Kidney (tissue), 14 donors: ENCODE measurements around the gene GAS6. TPM values are rescaled to one million over a fixed set of nuclear protein-coding genes. Genes with fewer than 3 reads are reported as not detected.

Experiments used
- DNase-seq, 5 donors: peaks; one replicate each; pipeline ENCODE4 v3.0.0-alpha.2; 2013 to 2020
- FAIRE-seq: peaks from 2 replicates; lab custom pipeline; 2012; peaks lifted over from hg19 to GRCh38; lab: Jason Lieb, UNC
- H3K27ac ChIP-seq, 2 donors: one replicate each; pipeline ENCODE4 v1.7.0; 2013; ENCODE audit warnings: low read depth in 2 of 2, low read length in 2 of 2, inconsistent platforms in 1 of 2
- H3K27me3 ChIP-seq: one replicate; pipeline ENCODE4 v1.7.1; 2013; ENCODE audit warnings: low read length, inconsistent platforms; ENCODE audit not compliant: control insufficient read depth, insufficient read depth
- H3K36me3 ChIP-seq, 3 donors: one replicate each; pipeline versions ENCODE4 v1.7.0 to v1.7.1; 2013; ENCODE audit warnings: low read length in 3 of 3, control low read depth in 1 of 3, inconsistent platforms in 1 of 3; ENCODE audit not compliant: insufficient read depth in 3 of 3, control insufficient read depth in 2 of 3
- H3K4me1 ChIP-seq, 3 donors: one replicate each; pipeline versions ENCODE4 v1.7.0 to v1.7.1; 2013; ENCODE audit warnings: low read length in 3 of 3, inconsistent platforms in 1 of 3, low read depth in 1 of 3; ENCODE audit not compliant: control insufficient read depth in 2 of 3, insufficient read depth in 2 of 3
- H3K4me3 ChIP-seq, 3 donors: one replicate each; pipeline versions ENCODE4 v1.7.0 to v1.8.1; 2013; ENCODE audit warnings: low read length in 3 of 3, control low read depth in 1 of 3, inconsistent platforms in 1 of 3
- H3K9ac ChIP-seq, 3 donors: one replicate each; pipeline versions ENCODE4 v1.7.0 to v1.7.1; 2013; ENCODE audit warnings: low read length in 3 of 3, control low read depth in 1 of 3, inconsistent platforms in 1 of 3
- H3K9me3 ChIP-seq, 3 donors: one replicate each; pipeline versions ENCODE4 v1.7.0 to v1.7.1; 2013; ENCODE audit warnings: low read length in 3 of 3, control low read depth in 1 of 3, inconsistent platforms in 1 of 3; ENCODE audit not compliant: control insufficient read depth in 2 of 3, insufficient read depth in 1 of 3
- CTCF ChIP-seq: IDR thresholded peaks from 3 replicates; pipeline ENCODE4 v1.5.1; 2012; ENCODE audit warnings: mild to moderate bottlenecking, moderate library complexity, borderline replicate concordance; ENCODE audit not compliant: insufficient read depth; ENCODE audit errors: extremely low read depth
- intact Hi-C: fragments of 100-400 bp; cut with DNase I; formaldehyde crosslinking; loops from one replicate; pipeline ENCODE4 v1.11.1; 2022
- polyA plus RNA-seq: library from polyadenylated mRNA; stranded (reverse); fragments of 350-450 nt; fragmentation: Illumina TruSeq; extraction: RNeasy Lipid Tissue Mini Kit (QIAGEN cat#74804); gene quantifications from one replicate; pipeline ENCODE4 v1.2.3, GENCODE V29; 2014; ENCODE audit warnings: low read depth, low replicate concordance; ENCODE audit not compliant: insufficient read depth
- total RNA-seq: library from RNA; stranded (reverse); fragmentation: NEBNext Ultra II Directional; extraction: Animal tissue kit (Norgen Biotek cat#: 25700); gene quantifications from one replicate; pipeline ENCODE4 v1.2.1, GENCODE V29; 2021
- donor health status: control.
- donor health status: control.
- donor health status: control.
- donor health status: control.
- donor health status: control.
- donor health status: DM: yes; HTN: yes; CAD: no.
- donor health status: Normal renal cell carcinoma (clear cell type).

The GAS6 gene
- total and polyA plus RNA-seq, 2 donors from 2014 or later = 83.5 to 135 TPM

DNA sequence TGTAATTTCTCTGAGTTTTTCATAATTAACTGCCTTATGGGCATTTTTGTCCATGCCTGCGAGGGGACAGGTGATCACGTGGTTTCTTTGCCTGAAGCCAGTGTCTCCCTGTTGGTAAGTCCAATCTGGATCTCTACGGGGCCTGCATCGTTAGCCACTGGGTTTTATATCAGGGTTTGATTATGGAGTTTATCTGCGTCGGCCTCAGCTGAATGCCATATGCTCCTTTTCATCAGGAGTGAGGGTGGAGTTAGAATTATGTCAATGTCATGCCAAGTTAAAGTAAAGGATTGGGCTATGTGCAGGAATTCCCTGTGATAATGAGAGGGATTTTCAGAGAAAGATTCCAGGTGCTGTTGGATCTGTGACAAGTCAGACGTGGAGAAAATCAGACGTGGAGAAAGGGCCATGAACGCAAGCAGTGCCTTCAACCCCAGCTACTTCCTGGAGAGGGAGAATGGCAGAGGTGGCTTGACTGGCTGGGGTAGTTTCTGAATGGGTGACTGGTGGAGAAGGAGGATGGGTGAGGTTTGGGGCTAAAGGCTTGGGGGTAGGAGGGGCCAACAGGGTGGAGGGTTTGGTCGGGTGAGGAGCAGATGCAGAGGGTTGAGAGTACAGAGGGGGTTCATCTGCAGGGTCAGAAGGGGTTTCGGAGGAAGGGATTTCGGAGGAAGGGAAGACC, 80.5 kb downstream of the GAS6 start:
- H3K27me3 ChIP-seq = no peaks in the 10 kb centered on the region
- FAIRE-seq = no peak
- H3K4me1 ChIP-seq = no peaks in the 10 kb centered on the region
- H3K27ac ChIP-seq = no peak overlapping the region
- no peak for TF ChIP-seq CTCF
- H3K9me3 ChIP-seq = no peaks in the 10 kb centered on the region
- intact Hi-C loops = no loop called here
- H3K36me3 ChIP-seq = no peaks in the 10 kb centered on the region
- H3K4me3 ChIP-seq = no peak overlapping the region
- H3K9ac ChIP-seq = no peak overlapping the region
- DNase-seq = peak in 1 of 5 donors; percentile 7

- no peak for FAIRE-seq
- Histone ChIP-seq H3K27ac (no peak overlapping the region), H3K9ac (no peak overlapping the region)
Observed at GRCh38 chr13:113782472-113782871, 81.4 kb downstream of the GAS6 start.

GRCh38 chr13:113781571-113781970, 82.3 kb downstream of the GAS6 start:
- intact Hi-C loops = no loop called here
- no peak for DNase-seq
- FAIRE-seq = no peak
- TF ChIP-seq CTCF = no peak
- no peak overlapping the region for H3K9ac ChIP-seq
- no peaks in the 10 kb centered on the region for H3K9me3 ChIP-seq
- H3K27ac ChIP-seq = no peak overlapping the region
- H3K4me3 ChIP-seq = no peak overlapping the region
- H3K27me3 ChIP-seq = no peaks in the 10 kb centered on the region
- no peaks in the 10 kb centered on the region for H3K36me3 ChIP-seq
- no peaks in the 10 kb centered on the region for H3K4me1 ChIP-seq

More at GRCh38 chr13:113782472-113782871, 81.4 kb downstream of the GAS6 start:
- peak in 1 of 5 donors; percentile 22 for DNase-seq
- no peaks in the 10 kb centered on the region for H3K4me1 ChIP-seq
- no peaks in the 10 kb centered on the region for H3K36me3 ChIP-seq
- intact Hi-C loops = no loop called here
- H3K9me3 ChIP-seq = no peaks in the 10 kb centered on the region
- TF ChIP-seq CTCF = no peak
- no peak overlapping the region for H3K4me3 ChIP-seq
- H3K27me3 ChIP-seq = no peaks in the 10 kb centered on the region
